B cell (primary cell): ENCODE measurements around the gene SPRR5. TPM values are rescaled to one million over a fixed set of nuclear protein-coding genes. Genes with fewer than 3 reads are reported as not detected.

Experiments used
- ATAC-seq: fragments of 200-7000 bp; cut with Tn5 transposase; one replicate; pipeline ENCODE4 v1.10.0; 2021; ENCODE audit warnings: low read depth, mild to moderate bottlenecking, moderate number of reproducible peaks, moderate library complexity
- CTCF ChIA-PET: fragments of 350-600 bp; sonication (Branson Sonifier 250); formaldehyde crosslinking; loops from one replicate; lab custom pipeline; 2021; ENCODE audit warnings: antibody characterized with exemption, inconsistent platforms; lab: Charles Lee
- POLR2A ChIA-PET: fragments of 350-600 bp; sonication (Branson Sonifier 250); formaldehyde crosslinking; loops from one replicate; lab custom pipeline; 2021; ENCODE audit warnings: antibody characterized with exemption; lab: Charles Lee
- DNase-seq: peaks from one replicate; pipeline ENCODE4 v3.0.0; 2013
- H2AFZ ChIP-seq: 2 replicates; pipeline ENCODE4 v1.6.1; 2012; ENCODE audit warnings: mild to moderate bottlenecking, low read depth, low read length; ENCODE audit not compliant: insufficient read depth, poor library complexity, severe bottlenecking
- H3K27ac ChIP-seq, 2 donors: 1 replicate in 1 of 2; 2 replicates in 1 of 2; pipeline ENCODE4 v1.5.1; 2012 to 2013; ENCODE audit warnings: low read length in 2 of 2, mild to moderate bottlenecking in 2 of 2, moderate library complexity in 1 of 2
- H3K27me3 ChIP-seq, 4 experiments: fragments of 200-600 bp in 1 of 4; sonication (generic) in 1 of 4; replicated peaks in 1 of 4; 1 replicate in 2 of 4; 2 replicates in 2 of 4; pipeline versions ENCODE4 v1.6.1 to v1.7.0; 2013 to 2016; ENCODE audit warnings: low read length in 3 of 4, mild to moderate bottlenecking in 2 of 4, mixed read lengths in 1 of 4, moderate library complexity in 1 of 4; ENCODE audit not compliant: insufficient read depth in 4 of 4, control insufficient read depth in 3 of 4; ENCODE audit errors: control extremely low read depth in 1 of 4
- H3K36me3 ChIP-seq, 2 experiments: replicated peaks in 1 of 2; 1 replicate in 1 of 2; 2 replicates in 1 of 2; pipeline versions ENCODE4 v1.6.1 to v1.7.1; 2013; ENCODE audit warnings: low read length in 1 of 2; ENCODE audit not compliant: insufficient read depth in 2 of 2, control insufficient read depth in 1 of 2; ENCODE audit errors: control extremely low read depth in 1 of 2, extremely low read depth in 1 of 2
- H3K4me1 ChIP-seq, 2 donors: fragments of 200-600 bp in 1 of 2; sonication (generic) in 1 of 2; 1 replicate in 1 of 2; 2 replicates in 1 of 2; pipeline versions ENCODE4 v1.5.1 to v1.6.1; 2013 to 2017; ENCODE audit warnings: low read length in 2 of 2; ENCODE audit not compliant: control insufficient read depth in 2 of 2, insufficient read depth in 2 of 2
- H3K4me2 ChIP-seq: replicated peaks from 2 replicates; pipeline ENCODE3; 2012; ENCODE audit warnings: mild to moderate bottlenecking, low read depth, low read length; ENCODE audit not compliant: poor library complexity, severe bottlenecking
- H3K4me3 ChIP-seq, 5 experiments: fragments of 200-600 bp in 1 of 5; sonication (generic) in 1 of 5; 1 replicate in 3 of 5; 2 replicates in 2 of 5; pipeline versions ENCODE4 v1.5.1 to v1.7.0; 2011 to 2016; ENCODE audit warnings: low read length in 4 of 5, mild to moderate bottlenecking in 4 of 5, low read depth in 2 of 5, control low read depth in 1 of 5, moderate library complexity in 1 of 5; ENCODE audit not compliant: insufficient read depth in 1 of 5; ENCODE audit errors: control extremely low read depth in 1 of 5, extremely low read depth in 1 of 5
- H3K79me2 ChIP-seq: fragments of 200-600 bp; sonication (generic); one replicate; pipeline ENCODE4 v1.6.0; 2016; ENCODE audit warnings: low read length; ENCODE audit not compliant: control insufficient read depth, insufficient read depth
- H3K9ac ChIP-seq: fragments of 200-600 bp; sonication (generic); 2 replicates; pipeline ENCODE4 v1.6.1; 2017; ENCODE audit warnings: mild to moderate bottlenecking, low read length, moderate library complexity
- H3K9me3 ChIP-seq, 3 donors: one replicate each; pipeline versions ENCODE4 v1.6.1 to v1.7.1; 2013; ENCODE audit warnings: low read length in 2 of 3; ENCODE audit not compliant: control insufficient read depth in 2 of 3, insufficient read depth in 1 of 3; ENCODE audit errors: control extremely low read depth in 1 of 3
- H4K20me1 ChIP-seq: 2 replicates; pipeline ENCODE4 v1.6.0; 2012; ENCODE audit warnings: mild to moderate bottlenecking, low read length; ENCODE audit not compliant: insufficient read depth, control insufficient read depth, poor library complexity, severe bottlenecking
- H3K27ac Mint-ChIP-seq: one replicate; pipeline ENCODE4 v1.8.0; 2021; ENCODE audit warnings: mixed read lengths
- H3K27me3 Mint-ChIP-seq: one replicate; pipeline ENCODE4 v1.8.0; 2021; ENCODE audit warnings: mixed read lengths
- H3K4me1 Mint-ChIP-seq: one replicate; pipeline ENCODE4 v1.8.0; 2021; ENCODE audit warnings: mixed read lengths
- H3K4me3 Mint-ChIP-seq: one replicate; pipeline ENCODE4 v1.8.0; 2021; ENCODE audit warnings: mixed read lengths
- H3K9me3 Mint-ChIP-seq: one replicate; pipeline ENCODE4 v1.8.0; 2022; ENCODE audit warnings: mixed read lengths; ENCODE audit not compliant: insufficient read depth
- CTCF ChIP-seq: fragments of 200-600 bp; IDR thresholded peaks from one replicate; pipeline ENCODE4 v1.8.0; 2022; ENCODE audit warnings: antibody characterized with exemption, mild to moderate bottlenecking
- EZH2 ChIP-seq: IDR thresholded peaks from 2 replicates; pipeline ENCODE4 v1.6.1; 2012; ENCODE audit warnings: borderline replicate concordance, low read depth, mild to moderate bottlenecking, moderate library complexity, low read length; ENCODE audit not compliant: insufficient read depth, poor library complexity, severe bottlenecking
- WGBS: methylation state at CpG from one replicate; pipeline ENCODE4 v1.1.5; 2013; ENCODE audit warnings: missing lambda C conversion rate; ENCODE audit not compliant: insufficient coverage; 5-methylcytosine and 5-hydroxymethylcytosine counted together
- intact Hi-C: fragments of 100-400 bp; cut with micrococcal nuclease; formaldehyde crosslinking; loops from one replicate; pipeline ENCODE4 v1.10.0; 2022
- polyA plus RNA-seq: library from polyadenylated mRNA; depleted of rRNA; stranded (reverse); fragments of >200 nt; gene quantifications from 2 replicates; pipeline ENCODE4 v1.2.3, GENCODE V29; 2012
- total RNA-seq, 2 donors: library from RNA; stranded (reverse); fragments of 120-200 nt in 1 of 2; gene quantifications; 1 replicate in 1 of 2; 2 replicates in 1 of 2; pipeline versions ENCODE4 v1.2.3 to v1.2.4, GENCODE V29; 2013 to 2022

Gene SPRR5
- total and polyA plus RNA-seq, 2 donors (not counting 1 experiment from before 2014, with no cell fraction given) = not detected

- Histone ChIP-seq H2AFZ (no peak overlapping the region), H3K79me2 (no peaks in the 10 kb centered on the region), H4K20me1 (no peaks in the 10 kb centered on the region), H3K36me3 (no peaks in the 10 kb centered on the region), H3K9me3 (no peaks in the 10 kb centered on the region), H3K27ac (no peak overlapping the region), H3K9ac (no peak overlapping the region), H3K4me2 (no peak overlapping the region), H3K4me3 (no peak overlapping the region), H3K4me1 (peaks cover 7 to 10% of the 10 kb centered on the region in 2 donors), H3K27me3 (peaks cover 0 to 4% (median 1%) of the 10 kb centered on the region in 4 experiments)
- Mint-ChIP-seq H3K4me1 (peaks cover 11% of the 10 kb centered on the region), H3K27ac (no peak overlapping the region), H3K4me3 (no peak overlapping the region), H3K27me3 (peaks cover 24% of the 10 kb centered on the region), H3K9me3 (no peaks in the 10 kb centered on the region)
- ChIA-PET CTCF (no interaction called here), POLR2A (no interaction called here)
- TF ChIP-seq CTCF = no peak
- no peak for TF ChIP-seq EZH2
- DNase-seq (no peak), ATAC-seq (no peak)
- 80% methylated on average over 1 of the region's 1 CpG for WGBS
- intact Hi-C loops = no loop called here
Observed at GRCh38 chr1:152964536-152964935, 17.5 kb downstream of the SPRR5 start.

- no peak overlapping the region for H3K4me3 ChIP-seq
- H4K20me1 ChIP-seq = no peaks in the 10 kb centered on the region
- Mint-ChIP-seq H3K27me3 (peaks cover 27% of the 10 kb centered on the region), H3K27ac (no peak overlapping the region), H3K9me3 (no peaks in the 10 kb centered on the region), H3K4me3 (no peak overlapping the region), H3K4me1 (peaks cover 8% of the 10 kb centered on the region)
- H3K9ac ChIP-seq = no peak overlapping the region
- H3K36me3 ChIP-seq = no peaks in the 10 kb centered on the region
- intact Hi-C loops = no loop called here
- H3K4me1 ChIP-seq = peaks cover 5 to 7% of the 10 kb centered on the region in 2 donors
- H3K9me3 ChIP-seq = no peaks in the 10 kb centered on the region
- POLR2A ChIA-PET = no interaction called here
- CTCF ChIA-PET = no interaction called here
- no peak overlapping the region for H3K27ac ChIP-seq
- H3K27me3 ChIP-seq = peaks cover 0 to 4% (median 1%) of the 10 kb centered on the region in 4 experiments
- DNase-seq = no peak
- no peak for TF ChIP-seq EZH2
- TF ChIP-seq CTCF = no peak
- no peak overlapping the region for H3K4me2 ChIP-seq
- WGBS = 92% methylated on average over 2 of the region's 4 CpGs
- no peak overlapping the region for H2AFZ ChIP-seq
- H3K79me2 ChIP-seq = no peaks in the 10 kb centered on the region
- ATAC-seq = no peak
Observed at GRCh38 chr1:152965853-152966252, 18.8 kb downstream of the SPRR5 start.
